ENCODE results near the gene UBIAD1.

UBIAD1 gene

GRCh38 chr1:11331945-11332546 lies 59.0 kb downstream of the UBIAD1 start:
- TF ChIP-seq CTCF (IDR thresholded peaks at IDR 0.05; ENCODE audit: borderline replicate concordance, control extremely low read depth, extremely low read depth, insufficient read depth, missing control alignments): no peak
- DNase-seq (ENCODE audit: low spot score): no peak
- in situ Hi-C loops (cut with MboI; ENCODE audit: low sequenced_read_pairs, unreplicated experiment): no loop called here

GRCh38 chr1:11333631-11334030 lies 60.6 kb downstream of the UBIAD1 start:
- no peak for DNase-seq (ENCODE audit: low spot score)
- no peak for TF ChIP-seq CTCF (IDR thresholded peaks at IDR 0.05; ENCODE audit: borderline replicate concordance, control extremely low read depth, extremely low read depth, insufficient read depth, missing control alignments)
- in situ Hi-C loops (cut with MboI; ENCODE audit: low sequenced_read_pairs, unreplicated experiment): no loop called here

- no peak for TF ChIP-seq CTCF (IDR thresholded peaks at IDR 0.05; ENCODE audit: borderline replicate concordance, control extremely low read depth, extremely low read depth, insufficient read depth, missing control alignments)
- in situ Hi-C loops (cut with MboI; ENCODE audit: low sequenced_read_pairs, unreplicated experiment): no loop called here
- no peak for DNase-seq (ENCODE audit: low spot score)
Observed at GRCh38 chr1:11334261-11334804, 61.3 kb downstream of the UBIAD1 start.

GRCh38 chr1:11334821-11335220 lies 61.8 kb downstream of the UBIAD1 start:
- in situ Hi-C loops (cut with MboI; ENCODE audit: low sequenced_read_pairs, unreplicated experiment): no loop called here
- DNase-seq (ENCODE audit: low spot score): no peak
- no peak for TF ChIP-seq CTCF (IDR thresholded peaks at IDR 0.05; ENCODE audit: borderline replicate concordance, control extremely low read depth, extremely low read depth, insufficient read depth, missing control alignments)

- in situ Hi-C loops (cut with MboI; ENCODE audit: low sequenced_read_pairs, unreplicated experiment): no loop called here
- DNase-seq (ENCODE audit: low spot score): peak; percentile 84
Observed at GRCh38 chr1:11335417-11336056, 62.5 kb downstream of the UBIAD1 start.

GRCh38 chr1:11337580-11338073 lies 64.6 kb downstream of the UBIAD1 start:
- TF ChIP-seq CTCF (IDR thresholded peaks at IDR 0.05; ENCODE audit: borderline replicate concordance, control extremely low read depth, extremely low read depth, insufficient read depth, missing control alignments): peak; percentile 66
- in situ Hi-C loops (cut with MboI; ENCODE audit: low sequenced_read_pairs, unreplicated experiment): no loop called here
- DNase-seq (ENCODE audit: low spot score): peak; percentile 82

More at GRCh38 chr1:11335417-11336056, 62.5 kb downstream of the UBIAD1 start:
- TF ChIP-seq CTCF (IDR thresholded peaks at IDR 0.05; ENCODE audit: borderline replicate concordance, control extremely low read depth, extremely low read depth, insufficient read depth, missing control alignments): no peak
